ENCODE measurements around the gene APOBR. TPM values are rescaled to one million over a fixed set of nuclear protein-coding genes. Genes with fewer than 3 reads are reported as not detected.
"Not testable (repeated sequence)": the region's sequence is repeated elsewhere in the genome, so short reads cannot be mapped to it uniquely, and the experiment has no call there.

APOBR gene
- total RNA-seq, 1 donor from 2014 or later: not detected

DNA sequence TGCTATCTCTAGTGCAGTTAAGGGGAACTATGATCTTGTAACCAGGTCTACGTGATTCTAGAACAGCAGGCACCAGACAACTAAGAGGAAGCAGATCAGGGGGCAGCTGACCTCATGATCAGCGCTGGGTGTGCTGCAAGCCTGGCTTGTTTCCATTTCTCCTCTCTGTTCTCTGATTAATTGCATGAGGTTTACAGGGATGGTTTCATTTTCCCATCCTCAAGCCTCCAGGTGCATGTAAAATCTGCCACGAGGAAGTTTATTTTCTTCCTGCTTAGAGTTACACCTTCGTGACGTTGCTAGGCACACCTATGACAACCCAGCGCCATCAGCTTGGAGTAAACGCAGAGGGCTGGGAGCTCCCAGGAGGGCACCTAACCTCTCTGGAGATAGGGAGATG is 48.6 kb downstream of the APOBR start:
- Histone ChIP-seq H3K27ac (no peak overlapping the region), H3K9ac (no peak overlapping the region), H3F3A (ENCODE audit: low read depth) (no peaks in the 10 kb centered on the region), H4K20me1 (ENCODE audit: low read depth) (no peaks in the 10 kb centered on the region), H3K27me3 (no peaks in the 10 kb centered on the region), H2AFZ (replicated peaks) (peak overlapping the region; percentile 3), H3K4me3 (no peak overlapping the region), H3K36me3 (no peaks in the 10 kb centered on the region), H3K4me1 (no peaks in the 10 kb centered on the region), H3K4me2 (no peak overlapping the region), H3K9me3 (ENCODE audit: low read depth) (no peaks in the 10 kb centered on the region), H3K79me2 (ENCODE audit: low read depth) (no peaks in the 10 kb centered on the region)
- no peak overlapping the region for H3K27ac Mint-ChIP-seq
- no peaks in the 10 kb centered on the region for H3K9me3 Mint-ChIP-seq
- no peak for TF ChIP-seq EZH2 (IDR thresholded peaks at IDR 0.05)
- peaks cover 11% of the 10 kb centered on the region for H3K4me1 Mint-ChIP-seq
- peaks cover 6% of the 10 kb centered on the region for H3K27me3 Mint-ChIP-seq (ENCODE audit: insufficient read depth, low read depth)
- H3K36me3 Mint-ChIP-seq: no peaks in the 10 kb centered on the region
- DNase-seq (ENCODE audit: low spot score): no peak
- no peak overlapping the region for H3K4me3 Mint-ChIP-seq

DNA sequence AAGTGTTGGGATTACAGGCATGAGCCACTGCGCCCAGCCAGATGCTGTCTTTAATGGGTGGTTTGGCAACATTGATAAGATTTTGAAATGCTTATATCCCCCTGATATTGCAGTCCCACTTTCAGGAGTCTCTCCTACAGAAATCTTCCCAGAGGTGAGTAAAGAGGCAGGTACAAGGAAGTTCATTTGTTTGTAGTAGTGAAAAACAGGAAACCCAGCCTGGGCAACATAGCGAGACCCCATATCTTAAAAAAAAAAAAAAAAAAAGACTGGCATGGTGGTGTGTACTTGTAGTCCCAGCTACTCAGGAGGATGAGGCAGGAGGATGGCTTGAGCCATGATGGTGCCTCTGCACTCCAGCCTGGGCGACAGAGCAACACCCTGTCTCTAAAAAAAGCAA is 50.6 kb downstream of the APOBR start:
- H3K9ac ChIP-seq: no peak overlapping the region
- H2AFZ ChIP-seq (replicated peaks): no peak overlapping the region
- H3K9me3 Mint-ChIP-seq: no peaks in the 10 kb centered on the region
- no peaks in the 10 kb centered on the region for H3K79me2 ChIP-seq (ENCODE audit: low read depth)
- H3K9me3 ChIP-seq (ENCODE audit: low read depth): no peaks in the 10 kb centered on the region
- no peaks in the 10 kb centered on the region for H4K20me1 ChIP-seq (ENCODE audit: low read depth)
- H3K36me3 ChIP-seq: no peaks in the 10 kb centered on the region
- no peak overlapping the region for H3K4me2 ChIP-seq
- H3K27me3 Mint-ChIP-seq (ENCODE audit: insufficient read depth, low read depth): peaks cover 9% of the 10 kb centered on the region
- no peaks in the 10 kb centered on the region for H3F3A ChIP-seq (ENCODE audit: low read depth)
- no peak overlapping the region for H3K4me3 Mint-ChIP-seq
- peaks cover 18% of the 10 kb centered on the region for H3K4me1 Mint-ChIP-seq
- no peak for TF ChIP-seq EZH2phosphoT487 (IDR thresholded peaks at IDR 0.05)
- H3K4me1 ChIP-seq: no peaks in the 10 kb centered on the region
- no peak for DNase-seq (ENCODE audit: low spot score)
- H3K27me3 ChIP-seq: no peaks in the 10 kb centered on the region
- H3K27ac ChIP-seq: no peak overlapping the region
- H3K36me3 Mint-ChIP-seq: no peaks in the 10 kb centered on the region
- H3K27ac Mint-ChIP-seq: peak overlapping the region; percentile 31
- no peak overlapping the region for H3K4me3 ChIP-seq

DNA sequence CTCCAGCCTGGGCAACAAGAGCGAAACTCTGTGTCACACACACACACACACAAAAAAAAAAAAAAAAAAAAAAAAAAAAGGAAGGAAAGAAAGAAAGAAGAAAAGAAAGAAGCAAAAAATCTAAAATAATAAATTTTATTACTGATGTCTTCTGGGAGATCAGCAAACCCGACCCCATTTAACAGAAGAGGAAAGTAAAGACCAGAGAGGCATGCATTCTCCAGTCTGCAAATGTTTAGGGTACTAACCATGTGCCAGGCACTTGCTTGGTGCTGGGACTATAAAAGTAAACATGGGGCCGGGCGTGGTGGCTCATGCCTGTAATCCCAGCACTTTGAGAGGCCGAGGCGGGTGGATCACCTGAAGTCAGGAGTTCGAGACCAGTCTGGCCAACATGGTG is 51.5 kb downstream of the APOBR start:
- H2AFZ ChIP-seq (replicated peaks); H3K4me2 ChIP-seq; H3K27ac ChIP-seq; H3K9ac ChIP-seq; H3K4me3 Mint-ChIP-seq; H3F3A ChIP-seq (ENCODE audit: low read depth); H3K36me3 ChIP-seq; DNase-seq (ENCODE audit: low spot score); H3K4me1 ChIP-seq; H3K27ac Mint-ChIP-seq; H3K9me3 ChIP-seq (ENCODE audit: low read depth); H3K4me3 ChIP-seq; H3K27me3 ChIP-seq; H3K9me3 Mint-ChIP-seq; H4K20me1 ChIP-seq (ENCODE audit: low read depth); H3K36me3 Mint-ChIP-seq; H3K79me2 ChIP-seq (ENCODE audit: low read depth): not testable (repeated sequence)
- Mint-ChIP-seq H3K27me3 (ENCODE audit: insufficient read depth, low read depth) (peaks cover 11% of the 10 kb centered on the region), H3K4me1 (peaks cover 18% of the 10 kb centered on the region)

DNA sequence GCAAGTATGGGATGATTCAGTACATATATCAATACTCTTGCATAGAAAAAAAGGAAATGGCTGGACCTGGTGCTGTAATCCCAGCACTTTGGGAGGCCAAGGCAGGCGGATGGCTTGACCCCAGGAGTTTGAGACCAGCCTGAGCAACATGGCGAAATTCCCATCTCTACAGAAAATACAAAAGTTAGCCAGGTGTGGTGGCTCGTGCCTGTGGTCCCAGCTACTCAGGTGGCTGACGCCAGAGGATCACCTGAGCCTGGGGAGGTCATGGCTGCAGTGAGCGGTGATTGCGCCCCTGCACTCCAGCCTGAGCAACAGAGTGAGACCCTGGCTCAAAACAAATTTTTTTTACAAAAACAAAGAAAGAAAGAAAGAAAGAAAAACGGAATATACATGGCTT is 52.2 kb downstream of the APOBR start:
- no peak overlapping the region for H3K27ac ChIP-seq
- Mint-ChIP-seq H3K27me3 (ENCODE audit: insufficient read depth, low read depth) (peaks cover 12% of the 10 kb centered on the region), H3K4me1 (peaks cover 18% of the 10 kb centered on the region), H3K27ac (no peak overlapping the region), H3K36me3 (no peaks in the 10 kb centered on the region), H3K9me3 (no peaks in the 10 kb centered on the region), H3K4me3 (no peak overlapping the region)
- no peaks in the 10 kb centered on the region for H3F3A ChIP-seq (ENCODE audit: low read depth)
- H3K36me3 ChIP-seq: no peaks in the 10 kb centered on the region
- no peaks in the 10 kb centered on the region for H3K9me3 ChIP-seq (ENCODE audit: low read depth)
- no peak for TF ChIP-seq EZH2phosphoT487 (IDR thresholded peaks at IDR 0.05)
- TF ChIP-seq EZH2 (IDR thresholded peaks at IDR 0.05): no peak
- TF ChIP-seq, protein P1, sequence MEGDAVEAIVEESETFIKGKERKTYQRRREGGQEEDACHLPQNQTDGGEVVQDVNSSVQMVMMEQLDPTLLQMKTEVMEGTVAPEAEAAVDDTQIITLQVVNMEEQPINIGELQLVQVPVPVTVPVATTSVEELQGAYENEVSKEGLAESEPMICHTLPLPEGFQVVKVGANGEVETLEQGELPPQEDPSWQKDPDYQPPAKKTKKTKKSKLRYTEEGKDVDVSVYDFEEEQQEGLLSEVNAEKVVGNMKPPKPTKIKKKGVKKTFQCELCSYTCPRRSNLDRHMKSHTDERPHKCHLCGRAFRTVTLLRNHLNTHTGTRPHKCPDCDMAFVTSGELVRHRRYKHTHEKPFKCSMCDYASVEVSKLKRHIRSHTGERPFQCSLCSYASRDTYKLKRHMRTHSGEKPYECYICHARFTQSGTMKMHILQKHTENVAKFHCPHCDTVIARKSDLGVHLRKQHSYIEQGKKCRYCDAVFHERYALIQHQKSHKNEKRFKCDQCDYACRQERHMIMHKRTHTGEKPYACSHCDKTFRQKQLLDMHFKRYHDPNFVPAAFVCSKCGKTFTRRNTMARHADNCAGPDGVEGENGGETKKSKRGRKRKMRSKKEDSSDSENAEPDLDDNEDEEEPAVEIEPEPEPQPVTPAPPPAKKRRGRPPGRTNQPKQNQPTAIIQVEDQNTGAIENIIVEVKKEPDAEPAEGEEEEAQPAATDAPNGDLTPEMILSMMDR (IDR thresholded peaks at IDR 0.05): no peak
- no peak overlapping the region for H3K4me3 ChIP-seq
- H4K20me1 ChIP-seq (ENCODE audit: low read depth): no peaks in the 10 kb centered on the region
- H3K79me2 ChIP-seq (ENCODE audit: low read depth): no peaks in the 10 kb centered on the region
- DNase-seq (ENCODE audit: low spot score): no peak
- H3K9ac ChIP-seq: no peak overlapping the region
- H3K4me1 ChIP-seq: no peaks in the 10 kb centered on the region
- H3K27me3 ChIP-seq: no peaks in the 10 kb centered on the region
- no peak overlapping the region for H2AFZ ChIP-seq (replicated peaks)
- H3K4me2 ChIP-seq: no peak overlapping the region

DNA sequence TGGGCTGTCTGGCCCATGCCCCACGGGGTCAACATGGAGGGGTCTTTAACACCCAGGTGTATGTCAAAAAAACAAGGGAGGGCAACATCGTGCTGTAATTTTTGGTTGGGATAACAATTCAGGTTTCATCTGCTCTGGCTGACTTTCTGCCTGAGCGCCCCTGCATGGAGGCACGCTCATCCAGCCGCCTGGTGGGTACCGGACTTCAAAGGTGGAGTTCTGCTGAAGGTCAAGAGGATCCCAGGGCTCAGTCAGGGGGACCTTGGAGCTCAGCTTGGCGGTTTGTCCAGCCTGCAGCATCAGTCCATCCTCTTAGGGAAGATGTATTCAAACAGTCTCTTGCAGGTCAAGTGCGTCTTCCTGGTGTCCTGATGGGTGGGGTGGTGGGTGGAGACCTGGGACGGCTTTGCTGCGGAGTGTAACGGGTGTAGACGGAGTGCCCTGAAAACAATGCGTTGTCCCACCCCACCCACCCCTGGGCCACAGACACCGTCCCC is 53.9 kb downstream of the APOBR start:
- Mint-ChIP-seq H3K9me3 (no peaks in the 10 kb centered on the region), H3K4me1 (peaks cover 12% of the 10 kb centered on the region), H3K27me3 (ENCODE audit: insufficient read depth, low read depth) (peaks cover 11% of the 10 kb centered on the region), H3K36me3 (no peaks in the 10 kb centered on the region), H3K27ac (no peak overlapping the region), H3K4me3 (no peak overlapping the region)
- no peak for DNase-seq (ENCODE audit: low spot score)
- Histone ChIP-seq H2AFZ (replicated peaks) (no peak overlapping the region), H3K4me3 (no peak overlapping the region), H3K36me3 (no peaks in the 10 kb centered on the region), H4K20me1 (ENCODE audit: low read depth) (no peaks in the 10 kb centered on the region), H3K27ac (no peak overlapping the region), H3K4me1 (no peaks in the 10 kb centered on the region), H3K9ac (no peak overlapping the region), H3F3A (ENCODE audit: low read depth) (no peaks in the 10 kb centered on the region), H3K9me3 (ENCODE audit: low read depth) (no peaks in the 10 kb centered on the region), H3K27me3 (no peaks in the 10 kb centered on the region), H3K79me2 (ENCODE audit: low read depth) (no peaks in the 10 kb centered on the region), H3K4me2 (no peak overlapping the region)
- TF ChIP-seq EZH2 (IDR thresholded peaks at IDR 0.05) (no peak), EZH2phosphoT487 (IDR thresholded peaks at IDR 0.05) (no peak)
- TF ChIP-seq, protein P1 (IDR thresholded peaks at IDR 0.05): no peak

All from neural progenitor cell (in vitro differentiated cells).